Fibroblast of lung (primary cell): Measurements from ENCODE around the gene PPL.

ENCODE experiments used
- EZH2 ChIP-seq: IDR thresholded peaks from 2 replicates; pipeline ENCODE4 v1.5.1; 2012; ENCODE audit warnings: low read length, control low read depth, mild to moderate bottlenecking; ENCODE audit errors: missing control alignments
- TF ChIP-seq, protein P1 (sequence below), 2 donors: IDR thresholded peaks in 1 of 2; conservative IDR thresholded peaks in 1 of 2; 1 replicate in 1 of 2; 2 replicates in 1 of 2; pipeline ENCODE4 v1.5.1; 2011 to 2012; ENCODE audit warnings: low read length in 2 of 2, control low read depth in 1 of 2, inconsistent platforms in 1 of 2, low read depth in 1 of 2, mild to moderate bottlenecking in 1 of 2

DNA sequence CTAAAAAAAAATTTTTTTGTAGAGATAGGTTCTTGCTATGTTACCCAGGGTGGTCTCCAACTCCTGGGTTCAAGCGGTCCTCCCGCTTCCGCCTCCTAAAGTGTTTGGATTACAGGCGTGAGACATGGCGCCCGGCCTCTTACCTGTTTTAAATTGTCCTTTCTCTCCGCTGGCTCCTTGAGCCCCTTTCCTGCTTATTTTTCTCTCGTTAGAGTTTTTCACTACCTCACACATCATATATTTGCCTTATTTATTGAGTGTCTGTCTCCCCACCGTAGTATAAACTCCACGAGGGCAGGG lies 20.4 kb upstream of the PPL start:
- TF ChIP-seq, protein P1, sequence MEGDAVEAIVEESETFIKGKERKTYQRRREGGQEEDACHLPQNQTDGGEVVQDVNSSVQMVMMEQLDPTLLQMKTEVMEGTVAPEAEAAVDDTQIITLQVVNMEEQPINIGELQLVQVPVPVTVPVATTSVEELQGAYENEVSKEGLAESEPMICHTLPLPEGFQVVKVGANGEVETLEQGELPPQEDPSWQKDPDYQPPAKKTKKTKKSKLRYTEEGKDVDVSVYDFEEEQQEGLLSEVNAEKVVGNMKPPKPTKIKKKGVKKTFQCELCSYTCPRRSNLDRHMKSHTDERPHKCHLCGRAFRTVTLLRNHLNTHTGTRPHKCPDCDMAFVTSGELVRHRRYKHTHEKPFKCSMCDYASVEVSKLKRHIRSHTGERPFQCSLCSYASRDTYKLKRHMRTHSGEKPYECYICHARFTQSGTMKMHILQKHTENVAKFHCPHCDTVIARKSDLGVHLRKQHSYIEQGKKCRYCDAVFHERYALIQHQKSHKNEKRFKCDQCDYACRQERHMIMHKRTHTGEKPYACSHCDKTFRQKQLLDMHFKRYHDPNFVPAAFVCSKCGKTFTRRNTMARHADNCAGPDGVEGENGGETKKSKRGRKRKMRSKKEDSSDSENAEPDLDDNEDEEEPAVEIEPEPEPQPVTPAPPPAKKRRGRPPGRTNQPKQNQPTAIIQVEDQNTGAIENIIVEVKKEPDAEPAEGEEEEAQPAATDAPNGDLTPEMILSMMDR (conservative IDR thresholded peaks at IDR 0.05 in 1 of 2, IDR thresholded peaks at IDR 0.05 in 1 of 2; ENCODE audit: low read depth in 1 of 2, low read length in 2 of 2): no peak
- TF ChIP-seq EZH2: no peak
